HG03575 (cell line): ENCODE data around the gene AATK.
"Not testable (repeated sequence)": the region's sequence is repeated elsewhere in the genome, so short reads cannot be mapped to it uniquely, and the experiment has no call there.

Experiments used
- ATAC-seq: cut with Tn5 transposase; IDR thresholded peaks from one replicate; pipeline ENCODE4 v1.9.1; 2021; ENCODE audit not compliant: unreplicated experiment, insufficient number of reproducible peaks, low FRiP score; ENCODE audit errors: extremely low read depth

Gene AATK

DNA sequence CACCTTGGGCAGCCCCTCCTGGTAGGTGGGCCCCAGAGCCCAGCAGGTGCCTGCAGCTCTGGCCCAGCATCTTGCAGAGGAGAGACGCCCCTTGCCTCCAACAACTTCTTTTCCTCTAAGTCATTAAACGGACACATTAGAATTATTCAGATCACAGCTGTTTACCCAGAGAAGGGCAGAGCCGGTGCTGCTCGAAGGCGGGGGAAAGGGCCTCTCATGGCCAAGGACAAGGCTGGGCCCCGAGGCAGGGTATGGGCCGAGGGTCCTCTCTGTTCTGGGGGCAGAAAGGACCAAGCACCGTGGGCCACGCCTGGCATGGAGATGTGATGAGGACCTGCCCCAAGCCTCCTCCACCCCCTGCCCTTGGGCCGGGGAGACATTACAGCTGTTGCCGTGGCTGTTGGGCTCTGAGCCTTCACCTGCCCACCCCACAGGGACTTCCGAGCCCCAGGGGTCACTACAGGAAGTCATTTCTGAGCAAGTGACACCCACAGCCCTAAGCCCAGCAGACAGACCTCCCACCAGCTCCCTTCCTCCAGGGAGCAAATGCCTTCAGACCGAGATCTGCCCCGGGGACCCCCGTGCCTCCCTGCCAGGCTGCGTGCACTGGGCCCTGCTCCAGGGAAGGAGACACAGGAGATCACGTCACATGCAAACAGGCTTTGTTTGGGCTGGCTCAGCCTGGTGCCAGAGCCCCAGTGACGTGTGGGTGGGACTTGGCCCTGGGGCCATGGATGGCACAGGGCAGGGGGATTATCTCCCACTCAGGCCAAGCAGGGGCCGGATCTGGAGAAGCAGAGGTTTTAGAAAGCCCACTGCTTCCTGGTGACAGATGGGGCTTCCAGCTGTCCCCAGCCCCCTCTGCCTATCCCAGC, 1.4 kb downstream of the AATK start:
- no peak for ATAC-seq

DNA sequence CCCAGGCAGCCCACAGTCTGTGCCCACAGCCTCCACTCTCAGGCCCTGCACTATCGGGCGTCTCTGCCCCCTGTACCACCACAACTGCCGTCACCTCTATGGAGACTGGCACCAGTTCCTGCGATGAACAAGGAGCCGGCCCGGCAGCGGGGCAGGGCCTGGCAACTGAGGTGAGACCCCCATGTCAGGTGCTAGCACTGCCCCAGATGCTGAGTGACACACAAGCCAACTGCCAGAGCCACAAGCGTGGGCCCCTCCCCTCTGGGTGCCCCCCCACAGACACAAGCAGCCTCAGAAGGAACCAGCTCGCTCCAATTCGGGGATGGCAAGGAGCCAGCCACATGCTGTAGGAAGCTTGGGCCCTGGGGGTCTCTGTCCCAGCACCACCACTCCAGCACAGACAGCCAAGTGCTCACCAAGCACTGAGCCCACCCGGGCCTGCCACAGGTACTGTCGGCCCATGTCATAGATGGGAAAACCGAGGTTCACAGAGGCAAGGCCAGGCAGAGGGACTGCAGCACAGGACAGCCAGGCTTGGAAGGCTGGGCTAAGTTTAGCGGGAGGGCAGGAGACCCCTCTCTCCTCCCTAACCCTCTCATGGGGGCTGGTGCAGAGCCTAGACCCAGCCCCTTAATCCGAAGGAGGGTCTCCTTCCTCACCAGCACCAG, 2.2 kb downstream of the AATK start:
- ATAC-seq = no peak

DNA sequence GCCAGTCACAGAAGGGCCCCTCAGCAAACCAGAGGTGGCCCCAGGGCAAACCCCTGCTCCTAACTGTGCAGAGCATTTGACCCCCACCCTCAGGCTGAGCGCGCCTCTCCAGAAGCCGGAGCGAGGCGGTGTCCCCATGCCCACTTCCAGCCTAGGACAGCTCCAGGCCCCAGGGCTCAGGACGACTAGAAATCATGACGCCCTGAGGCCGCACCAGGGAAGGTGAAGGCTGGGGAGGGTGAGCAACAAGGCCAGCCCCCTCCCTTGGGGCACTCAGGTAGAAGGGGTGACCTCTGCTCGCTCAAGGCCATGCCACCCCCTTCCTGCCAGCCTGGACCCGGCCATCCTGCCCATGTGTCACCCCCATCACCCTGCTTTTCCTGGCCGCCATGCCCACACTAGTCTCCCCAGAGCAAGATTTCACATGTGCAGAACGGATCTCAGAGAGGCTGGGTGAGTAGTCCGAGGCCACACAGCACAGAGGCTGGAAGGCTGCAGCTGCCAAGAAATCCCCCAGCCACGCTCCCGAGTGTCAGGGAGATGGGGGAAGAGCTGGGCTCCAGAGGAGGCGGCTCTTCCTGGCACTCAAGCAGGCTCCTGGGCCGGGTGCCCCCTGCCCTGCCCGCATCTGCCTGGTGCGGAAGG, 2.8 kb downstream of the AATK start:
- no peak for ATAC-seq

DNA sequence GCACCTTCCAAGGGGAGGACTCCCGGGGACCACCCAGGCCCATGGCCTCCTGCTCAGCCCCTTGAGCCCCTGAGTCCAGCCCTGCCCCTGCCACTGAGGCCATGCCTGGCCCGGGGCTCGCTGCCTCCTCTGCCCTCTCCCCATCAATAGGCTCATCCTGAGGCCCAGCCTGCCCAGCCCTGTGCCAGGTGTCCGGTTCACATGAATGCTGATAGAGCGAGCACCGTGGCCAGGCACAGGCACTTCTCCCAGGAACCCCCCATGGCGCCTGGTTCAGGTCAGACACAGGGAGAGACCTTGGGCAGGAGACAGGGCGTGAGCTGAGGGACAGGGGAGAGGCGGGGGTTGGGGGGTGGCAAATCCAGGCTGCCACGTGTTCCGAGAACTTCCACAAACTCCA, 3.5 kb downstream of the AATK start:
- ATAC-seq = no peak

DNA sequence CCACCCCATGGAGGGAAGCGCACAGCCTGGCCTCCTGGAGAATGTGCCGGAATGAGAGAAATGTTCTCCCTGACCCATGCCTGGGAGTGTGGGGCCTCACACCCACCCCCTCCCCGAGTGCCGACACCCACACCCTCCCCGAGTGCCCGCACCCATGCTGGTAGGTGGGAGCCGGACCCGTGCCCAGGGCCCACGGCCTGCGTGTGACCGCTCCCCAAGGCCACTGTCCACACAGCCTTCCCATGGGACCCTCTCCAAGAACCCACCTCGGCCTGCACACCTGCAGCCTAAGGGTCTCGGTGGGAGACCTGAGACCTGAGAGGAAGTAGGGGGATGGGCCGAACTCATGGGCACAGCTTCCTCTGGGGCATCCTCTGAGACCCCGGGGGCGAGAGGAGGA, 4.0 kb downstream of the AATK start:
- ATAC-seq = no peak

DNA sequence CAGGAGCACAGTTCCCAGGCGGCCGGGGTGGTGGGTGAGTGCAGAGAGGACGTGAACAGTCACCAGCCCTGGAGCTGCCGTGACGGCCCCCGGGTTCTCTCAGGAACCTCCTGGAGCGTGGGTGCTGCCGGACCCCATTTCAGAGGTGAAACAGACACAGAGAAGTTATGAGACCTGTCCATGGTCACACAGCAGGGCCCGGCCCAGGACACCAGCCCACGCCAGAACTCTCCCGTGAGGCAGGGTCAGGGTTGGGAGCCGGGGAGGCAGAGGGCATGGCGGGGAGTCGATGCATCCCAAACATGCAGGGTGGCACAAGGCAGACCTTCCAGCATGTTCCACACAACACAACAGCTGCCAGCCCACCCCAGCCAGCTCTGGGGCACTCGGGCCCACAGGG, 4.5 kb downstream of the AATK start:
- no peak for ATAC-seq

DNA sequence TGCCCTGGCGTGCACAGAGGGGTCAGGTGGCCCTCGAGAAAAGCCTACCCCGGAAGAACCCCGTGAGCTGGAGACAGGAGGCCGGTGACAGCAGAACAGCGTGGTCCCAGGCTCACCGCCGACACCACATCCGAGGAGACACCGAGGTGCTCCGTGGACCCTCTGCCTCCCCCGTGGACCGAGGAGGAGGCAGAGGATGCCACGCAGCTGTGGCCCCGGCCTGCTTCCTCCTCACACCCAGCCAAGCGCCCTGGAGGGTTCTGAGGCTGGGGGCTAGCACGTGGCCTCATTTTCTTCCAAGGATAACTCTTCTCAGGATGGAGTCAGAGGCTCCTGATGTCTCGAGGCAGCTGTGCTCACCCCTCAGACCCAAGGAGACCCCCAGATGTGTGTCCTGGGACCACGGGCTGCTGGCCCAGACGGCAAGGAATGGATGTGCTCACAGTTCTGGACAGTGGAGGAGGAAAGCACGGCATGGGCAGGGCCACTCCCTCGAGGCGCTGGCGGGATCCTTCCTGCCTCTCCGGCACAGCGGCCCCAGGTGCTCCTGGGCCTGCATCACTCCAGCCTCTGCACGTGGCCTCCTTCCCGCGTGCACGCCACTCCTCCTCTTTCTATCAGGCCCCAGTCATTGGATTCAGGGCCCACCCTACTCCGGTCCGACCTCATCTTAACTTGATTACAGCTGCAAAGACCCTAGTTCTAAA, 5.1 kb downstream of the AATK start:
- ATAC-seq = no peak

DNA sequence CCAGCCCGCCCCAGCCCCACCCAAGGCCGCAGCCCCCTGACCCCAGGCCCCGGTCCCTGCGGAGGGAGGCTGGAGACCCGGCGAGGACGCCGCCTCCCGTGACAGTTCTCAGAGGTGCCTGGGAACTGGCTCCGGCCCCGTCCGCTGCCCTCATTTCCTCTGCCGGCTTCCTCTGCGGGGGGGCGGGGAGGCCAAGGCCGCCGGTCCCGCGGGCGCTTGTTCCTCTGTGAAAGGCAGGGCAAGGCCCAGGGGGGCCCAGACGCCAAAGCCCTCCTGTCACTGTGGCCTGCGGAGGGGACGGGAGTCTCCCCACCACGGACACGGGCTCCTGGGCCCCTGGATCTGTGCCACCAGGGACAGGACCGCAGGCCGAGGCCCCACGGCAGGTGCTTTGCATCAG, 5.7 kb downstream of the AATK start:
- ATAC-seq = no peak

DNA sequence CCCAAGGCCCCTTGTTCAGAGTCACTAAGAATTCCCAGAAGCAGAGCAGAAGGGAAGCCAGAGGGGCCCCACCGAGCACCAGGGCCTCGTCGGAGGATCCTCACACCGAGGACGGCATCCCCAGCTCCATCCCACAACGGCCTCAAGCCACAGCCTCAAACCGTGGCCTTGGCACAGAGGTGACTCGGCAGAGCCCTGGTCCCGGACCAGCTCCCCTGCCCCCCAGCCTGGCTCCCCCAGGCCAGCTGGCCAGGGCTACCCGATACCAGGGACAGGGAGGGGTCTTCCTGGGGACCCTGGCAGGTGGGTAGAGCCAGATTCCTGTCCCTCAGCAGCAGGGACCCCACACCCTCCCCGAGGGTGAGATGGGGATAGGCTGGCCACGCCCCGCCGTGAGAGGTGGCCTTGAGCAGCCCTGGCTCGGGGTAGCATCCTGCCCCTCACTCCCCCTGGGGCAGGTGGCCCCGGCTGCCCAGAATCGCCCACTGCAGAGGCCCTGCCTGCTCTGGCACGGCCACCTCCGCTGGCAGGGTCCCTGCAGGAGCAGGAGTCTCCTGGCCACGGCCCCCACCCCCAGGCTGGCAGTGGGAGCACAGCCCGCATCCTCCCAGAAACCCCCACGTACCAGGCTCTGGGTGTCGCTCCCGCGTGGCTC, 6.3 kb downstream of the AATK start:
- ATAC-seq = no peak

DNA sequence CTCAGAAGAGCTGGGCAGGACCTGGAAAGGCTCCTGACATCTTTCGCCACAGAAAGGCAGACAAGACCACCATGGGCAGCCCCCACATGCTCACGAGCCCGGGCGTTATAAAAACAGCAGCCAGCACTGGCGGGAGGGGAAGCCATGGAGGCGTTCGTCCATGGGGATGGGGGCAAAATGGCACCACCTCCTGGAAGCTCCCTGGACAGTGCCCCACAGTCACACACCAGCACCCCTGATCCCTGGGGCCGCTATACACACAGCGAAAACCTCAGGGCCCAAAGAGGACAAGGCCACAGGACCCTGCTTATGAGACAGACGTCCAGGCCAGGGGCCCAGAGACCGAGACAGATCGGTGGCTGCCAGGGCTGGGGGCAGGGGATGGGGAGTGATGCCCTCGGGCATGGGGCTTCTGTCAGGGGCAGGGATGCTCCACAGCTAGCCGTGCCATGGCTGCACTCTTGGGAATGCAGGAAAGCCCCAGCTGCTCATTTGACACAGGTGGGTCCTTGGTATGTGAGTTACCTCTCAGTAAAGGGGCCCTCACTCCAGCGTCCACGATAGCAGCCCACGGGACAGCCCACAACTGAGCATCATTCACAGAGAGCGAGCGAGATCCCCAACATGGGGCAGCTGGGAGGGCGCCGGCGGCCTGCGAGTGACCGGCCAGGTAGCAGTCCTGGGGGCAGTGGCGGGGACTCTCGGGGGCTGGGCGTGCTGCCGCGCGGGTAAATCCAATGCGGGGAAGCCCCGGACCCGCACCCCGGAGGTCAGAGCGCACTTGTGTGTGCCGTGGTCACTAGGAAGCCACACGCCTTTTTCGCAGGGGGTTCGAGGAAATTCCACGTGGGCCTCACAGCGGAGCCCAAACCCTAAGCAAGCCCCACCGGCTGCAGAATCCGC, 7.1 kb downstream of the AATK start:
- ATAC-seq = no peak

DNA sequence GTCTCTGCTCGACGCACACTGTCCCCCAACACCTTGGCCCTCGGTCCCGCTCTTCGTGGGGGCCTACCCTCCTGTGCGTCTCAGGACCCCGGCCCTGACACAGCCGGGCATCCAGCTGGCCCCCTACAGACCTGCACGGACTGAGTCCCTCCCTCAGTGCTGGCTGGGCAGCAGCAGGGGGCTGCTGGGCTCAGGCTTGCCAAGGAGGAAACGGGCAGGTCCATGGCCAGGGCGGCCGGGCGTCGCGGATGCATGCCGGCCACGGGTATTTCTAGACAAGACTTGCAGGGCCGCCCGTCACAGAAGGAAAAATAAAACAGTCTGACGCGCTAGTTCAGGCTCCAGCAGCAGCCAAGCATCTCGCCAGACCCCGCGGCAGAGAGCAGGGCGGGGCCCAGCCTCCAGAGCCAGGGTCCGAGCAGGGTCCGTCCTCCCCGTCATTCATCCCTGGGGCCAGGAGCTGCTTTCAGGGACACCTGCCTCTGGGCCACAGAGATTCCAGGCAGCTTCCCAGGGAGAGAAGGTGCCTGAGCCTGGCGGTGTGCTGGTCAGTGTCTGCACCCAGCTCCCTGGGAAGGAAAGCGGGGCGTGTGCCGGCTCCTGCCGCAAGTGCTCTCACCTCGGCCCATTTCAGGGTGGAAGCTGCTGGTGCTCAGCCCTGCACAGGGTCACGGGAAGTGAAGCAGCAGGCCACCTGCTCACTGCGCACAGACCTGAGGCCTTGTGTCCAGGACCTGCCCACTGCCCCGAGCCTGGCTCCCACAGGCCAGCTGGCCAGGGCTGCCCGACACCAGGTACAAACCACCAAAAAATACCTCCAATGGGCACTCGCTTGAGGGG, 8.0 kb downstream of the AATK start:
- ATAC-seq = no peak

DNA sequence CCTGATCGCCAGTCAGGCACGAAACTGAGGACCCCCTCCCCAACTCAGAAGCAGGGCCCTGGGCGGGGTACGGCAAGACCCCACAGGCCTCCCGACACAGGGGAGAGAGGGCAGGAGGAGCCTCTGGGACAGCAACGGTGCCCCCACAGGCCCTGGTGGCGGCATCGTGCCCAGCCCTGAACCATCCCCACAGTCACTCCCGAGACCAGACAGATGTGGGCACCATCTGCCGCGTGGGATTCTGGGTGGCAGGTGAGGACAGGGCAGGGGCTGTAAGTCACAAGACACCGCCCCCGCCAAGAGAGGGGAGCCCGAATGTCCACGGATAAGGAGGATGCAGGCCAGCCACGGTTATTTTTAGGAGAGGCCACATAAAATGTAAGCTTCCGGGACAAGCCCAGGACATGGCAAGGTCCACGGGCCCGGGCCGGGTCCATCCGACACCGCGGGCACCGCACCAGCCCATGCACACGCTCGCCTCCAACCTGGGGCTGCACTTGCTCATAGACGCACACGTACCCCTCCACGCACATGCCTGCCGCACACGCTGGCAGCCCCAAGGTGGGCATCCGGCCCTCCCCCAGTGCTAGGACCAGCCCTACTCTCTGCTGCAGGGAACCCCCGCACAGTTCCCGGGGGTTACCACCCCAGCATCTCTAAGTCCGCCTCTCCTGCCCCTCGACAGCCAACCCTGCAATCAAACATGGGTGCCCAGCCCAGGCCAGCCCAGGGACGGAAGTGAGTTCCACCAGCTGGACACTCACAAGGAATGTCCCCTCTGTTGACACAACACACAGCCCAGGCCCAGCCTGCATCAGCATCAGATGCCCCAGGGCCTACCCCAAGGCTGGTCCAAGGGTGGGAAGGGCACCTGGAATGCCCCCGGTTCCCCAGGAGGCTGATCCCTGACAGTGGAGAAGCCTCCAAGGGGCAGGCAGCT, 8.9 kb downstream of the AATK start:
- no peak for ATAC-seq

DNA sequence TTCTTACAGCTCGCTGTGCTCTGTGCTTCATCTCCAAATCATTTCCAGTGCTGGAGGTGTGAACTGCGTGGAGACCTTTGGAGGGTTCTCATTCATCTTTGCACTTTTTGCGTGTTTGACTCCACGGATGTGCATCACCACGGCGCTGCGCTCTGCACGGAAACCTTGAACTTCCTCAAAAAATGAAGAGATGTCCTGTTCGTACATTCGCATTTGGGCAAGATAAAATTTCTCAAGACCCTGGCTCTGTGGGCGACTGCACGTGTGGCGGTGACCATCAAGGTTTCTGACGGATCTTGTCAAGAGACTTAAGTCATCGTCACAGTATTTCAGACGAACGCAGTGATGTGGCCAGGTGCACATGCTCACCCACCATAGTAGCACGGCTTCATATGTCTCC, 11.1 kb downstream of the AATK start:
- no peak for ATAC-seq

DNA sequence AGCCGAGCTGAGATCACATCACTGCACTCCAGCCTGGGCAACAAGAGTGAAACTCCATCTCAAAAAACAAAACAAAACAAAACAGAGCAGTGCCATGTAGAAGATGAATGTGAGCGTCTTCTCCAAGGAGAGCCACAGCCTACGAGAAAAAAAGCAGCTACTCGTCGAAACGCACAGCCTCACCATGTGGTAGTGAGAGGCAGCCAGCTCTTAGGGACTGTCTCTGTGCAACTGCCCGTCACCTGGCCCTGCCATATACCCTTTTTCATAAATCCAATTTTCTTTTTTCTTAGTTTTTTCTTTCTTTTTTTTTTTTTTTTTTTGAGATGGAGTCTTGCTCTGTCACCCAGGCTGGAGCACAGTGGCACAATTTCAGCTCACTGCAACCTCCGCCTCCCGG, 12.0 kb downstream of the AATK start:
- ATAC-seq = not testable (repeated sequence)

DNA sequence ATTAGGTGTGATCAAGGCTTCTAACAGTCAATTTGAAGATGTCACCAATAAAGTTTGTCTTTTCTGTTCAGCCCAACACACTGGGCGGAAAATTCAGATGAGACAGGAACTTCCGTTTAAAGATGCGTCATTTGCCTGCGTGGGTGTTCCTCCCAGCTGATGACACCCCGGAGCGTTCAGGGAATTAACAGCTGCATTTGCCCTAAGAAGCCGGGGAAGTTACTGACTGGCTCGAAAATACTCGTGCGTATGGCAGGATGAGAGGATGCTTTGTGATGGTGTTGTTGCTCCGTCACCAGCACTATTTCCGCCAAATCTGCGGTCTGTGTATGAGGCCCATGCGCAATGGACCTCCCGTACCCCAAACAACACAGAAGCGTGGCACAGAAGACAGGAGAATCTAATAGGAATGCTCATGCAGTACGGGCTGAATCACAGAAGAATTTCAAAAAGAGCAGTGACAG, 12.6 kb downstream of the AATK start:
- no peak for ATAC-seq

DNA sequence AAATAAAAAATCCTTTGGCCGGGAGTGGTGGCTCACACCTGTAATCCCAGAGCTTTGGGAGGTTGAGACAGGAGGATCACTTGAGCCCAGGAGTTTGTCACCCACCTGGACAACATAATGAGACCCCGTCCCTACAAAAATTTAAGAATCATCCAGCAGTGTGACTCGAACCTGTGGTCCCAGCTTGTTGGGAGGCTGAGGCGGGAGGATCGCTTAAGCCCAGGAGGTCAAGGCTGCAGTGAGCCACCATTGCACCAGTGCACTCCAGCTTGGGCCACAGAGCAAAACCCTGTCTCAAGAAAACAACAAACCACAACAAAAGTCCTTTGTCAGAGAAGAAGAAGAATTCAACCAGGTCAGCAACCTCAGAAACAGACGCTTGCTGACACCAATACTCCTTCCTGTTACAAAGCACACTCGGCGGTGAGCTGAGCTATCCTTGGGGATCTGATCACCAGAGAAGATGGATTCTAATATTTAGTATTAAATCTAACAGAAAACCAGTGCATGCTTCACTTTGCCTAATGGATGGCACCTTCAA, 13.7 kb downstream of the AATK start:
- ATAC-seq = no peak
